GM19372 (cell line): ENCODE data around the gene CCNB2.
"Not testable (repeated sequence)": the region's sequence is repeated elsewhere in the genome, so short reads cannot be mapped to it uniquely, and the experiment has no call there.

Experiments
- ATAC-seq: cut with Tn5 transposase; IDR thresholded peaks from one replicate; pipeline ENCODE4 v1.9.1; 2021; ENCODE audit warnings: mild to moderate bottlenecking, low read depth, moderate library complexity; ENCODE audit not compliant: unreplicated experiment

CCNB2 gene

GRCh38 chr15:59131969-59132562 lies 27.1 kb downstream of the CCNB2 start:
- no peak for ATAC-seq

GRCh38 chr15:59133929-59134427 lies 29.0 kb downstream of the CCNB2 start:
- no peak for ATAC-seq

DNA sequence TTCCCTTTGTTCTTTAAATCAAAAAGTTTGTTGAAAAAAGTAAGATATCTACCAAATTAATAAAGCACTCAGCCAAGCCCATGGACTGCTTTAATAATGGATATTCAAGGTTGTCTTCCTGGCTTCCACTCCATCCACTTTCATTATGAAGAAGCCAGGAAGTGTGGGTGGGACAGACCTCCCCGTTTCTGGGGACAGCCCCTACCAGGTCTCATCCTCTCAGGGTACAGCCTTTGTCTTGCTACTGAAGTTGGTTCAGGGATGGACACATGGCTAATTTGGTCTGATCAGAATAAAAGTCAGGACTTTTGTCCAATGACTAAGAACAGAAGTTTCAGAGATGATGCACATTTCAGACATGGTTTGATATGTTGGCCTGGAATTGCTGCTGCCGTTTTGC lies 32.6 kb downstream of the CCNB2 start:
- no peak for ATAC-seq

GRCh38 chr15:59138243-59138642 lies 33.3 kb downstream of the CCNB2 start:
- no peak for ATAC-seq

DNA sequence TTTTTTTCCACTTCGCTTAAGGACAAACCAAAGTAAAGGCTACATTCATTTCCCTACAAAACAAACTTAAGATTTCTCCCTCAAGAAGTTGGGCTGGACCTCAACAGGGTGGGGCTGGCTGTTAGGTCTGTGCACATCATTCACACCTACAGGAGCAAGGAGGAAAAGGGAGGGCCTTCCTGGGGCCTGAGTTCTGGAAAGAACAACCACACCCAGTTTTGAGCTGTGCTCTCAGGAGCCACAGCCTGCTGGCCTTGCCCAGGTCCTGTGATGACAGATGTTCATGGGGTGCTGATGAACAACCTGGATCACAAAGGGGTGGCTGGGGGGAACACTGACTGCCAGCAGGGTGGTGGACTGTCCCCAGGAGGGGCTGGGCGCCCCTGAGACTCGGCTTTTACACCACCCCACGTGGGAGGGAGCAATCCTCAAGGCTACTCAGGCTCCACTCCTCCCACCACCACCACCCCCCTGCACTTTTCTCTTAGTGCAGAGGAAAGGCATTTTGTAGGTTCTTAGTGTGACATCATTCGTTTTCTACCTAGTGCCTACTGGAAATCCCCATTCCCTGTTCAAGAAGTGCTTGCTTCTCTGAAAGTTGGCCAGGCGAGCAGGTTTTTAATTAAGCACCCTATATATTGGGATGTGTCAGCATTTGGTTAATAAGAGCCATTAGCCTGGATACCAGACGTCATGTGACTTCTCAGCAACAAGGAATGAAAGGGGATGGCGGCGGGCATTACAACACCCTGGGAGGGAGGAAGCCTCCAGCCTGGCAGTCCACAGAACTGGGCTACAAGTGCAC lies 35.7 kb downstream of the CCNB2 start:
- no peak for ATAC-seq

DNA sequence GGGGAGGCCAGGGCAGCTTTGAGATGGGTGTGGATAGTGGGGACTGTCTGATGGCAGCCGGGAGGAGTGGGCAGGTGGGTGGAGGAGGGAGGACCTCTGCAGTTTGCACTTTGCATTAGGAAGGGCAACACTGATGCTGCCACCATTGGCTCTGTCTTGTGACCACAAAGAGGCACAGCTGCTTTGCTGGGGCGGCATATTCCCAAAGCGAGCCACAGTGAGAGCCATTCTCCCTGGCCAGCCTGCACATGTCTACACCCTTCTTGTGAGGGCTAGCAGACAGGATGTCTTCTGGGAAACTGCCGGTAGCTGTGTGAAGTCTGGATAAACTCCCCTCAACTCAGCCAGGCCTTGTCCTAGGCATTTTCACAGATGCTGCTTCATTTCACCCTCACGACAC lies 38.3 kb downstream of the CCNB2 start:
- no peak for ATAC-seq

DNA sequence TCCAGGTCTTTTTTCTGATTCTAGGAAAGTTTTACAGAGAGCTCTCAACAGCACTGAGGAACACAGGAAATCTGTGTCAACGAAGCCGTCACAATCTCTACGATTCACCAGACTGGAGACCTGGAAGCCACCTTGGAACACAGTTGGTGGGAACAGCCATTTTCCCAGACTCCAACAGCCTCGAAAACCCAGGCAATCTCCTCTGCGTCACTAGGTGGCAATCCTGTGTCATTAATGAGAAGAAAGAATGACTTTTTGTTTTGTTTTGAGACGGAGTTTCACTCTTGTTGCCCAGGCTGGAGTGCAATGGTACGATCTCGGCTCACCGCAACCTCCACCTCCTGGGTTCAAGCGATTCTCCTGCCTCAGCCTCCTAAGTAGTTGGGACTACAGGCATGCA lies 39.6 kb downstream of the CCNB2 start:
- ATAC-seq: not testable (repeated sequence)

- ATAC-seq: no peak
These were observed 42.7 kb downstream of the CCNB2 start for GRCh38 chr15:59147666-59148065.

GRCh38 chr15:59148153-59148833 lies 43.3 kb downstream of the CCNB2 start:
- no peak for ATAC-seq

- no peak for ATAC-seq
These were observed 45.2 kb downstream of the CCNB2 start for GRCh38 chr15:59150185-59150584.

DNA sequence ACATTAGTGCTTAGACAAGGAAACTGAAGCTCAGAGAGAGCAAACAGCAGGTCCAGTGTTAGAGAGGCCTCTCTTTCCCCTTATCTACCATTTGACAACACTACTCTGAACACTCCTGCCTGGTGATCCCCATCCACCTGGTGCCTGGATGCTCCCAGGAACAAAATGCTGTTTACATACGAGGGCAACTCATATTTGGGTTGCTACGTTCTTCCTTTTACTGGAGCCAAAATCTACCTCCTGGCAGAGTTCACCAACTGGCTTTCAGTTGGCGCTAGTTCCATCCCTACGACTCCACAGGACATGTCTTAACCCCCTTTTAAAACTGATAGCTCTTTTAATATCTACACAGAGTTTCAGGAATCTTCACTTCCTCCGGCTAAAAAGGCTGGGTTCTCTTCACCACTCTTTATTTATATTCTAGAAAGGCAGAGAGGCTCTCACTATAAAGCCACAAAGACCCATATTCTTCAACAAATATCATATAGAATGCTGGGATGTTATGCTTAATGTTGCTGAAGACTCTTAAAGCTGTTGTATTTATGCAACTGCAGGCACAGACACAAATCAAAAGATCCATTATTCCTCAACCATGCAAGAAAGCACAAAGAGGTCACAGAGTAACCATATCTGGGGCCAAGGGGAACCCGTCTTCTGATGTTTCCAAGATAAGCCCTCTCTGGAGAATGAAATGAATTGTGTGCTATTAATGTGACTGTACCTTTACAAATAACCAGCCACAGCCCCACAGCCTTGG lies 47.9 kb downstream of the CCNB2 start:
- ATAC-seq: no peak

- no peak for ATAC-seq
These were observed 48.5 kb downstream of the CCNB2 start for GRCh38 chr15:59153466-59153865.

GRCh38 chr15:59154243-59154642 lies 49.3 kb downstream of the CCNB2 start:
- no peak for ATAC-seq

DNA sequence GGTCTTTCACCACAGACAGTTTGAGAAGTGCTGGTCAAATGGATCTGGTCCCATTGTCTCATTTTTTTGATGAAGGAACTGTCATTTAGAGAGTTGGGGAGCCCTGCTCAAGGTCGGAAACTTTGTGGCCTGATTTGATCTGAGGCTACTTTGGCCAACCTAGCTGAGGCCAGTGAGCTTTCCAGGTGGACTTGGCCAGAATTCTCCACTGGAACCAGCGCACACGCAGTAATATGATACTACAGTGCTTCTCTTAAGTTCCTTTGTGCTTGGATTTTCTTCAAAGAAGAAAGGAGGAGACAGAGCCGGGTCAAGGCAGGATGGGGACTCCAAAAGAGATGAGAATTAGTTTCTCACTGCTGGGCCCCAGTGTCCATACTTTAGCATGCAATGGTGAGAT lies 50.5 kb downstream of the CCNB2 start:
- ATAC-seq: no peak

- ATAC-seq: no peak
These were observed 52.5 kb downstream of the CCNB2 start for GRCh38 chr15:59157396-59157795.

- no peak for ATAC-seq
These were observed 53.1 kb downstream of the CCNB2 start for GRCh38 chr15:59157840-59158700.

DNA sequence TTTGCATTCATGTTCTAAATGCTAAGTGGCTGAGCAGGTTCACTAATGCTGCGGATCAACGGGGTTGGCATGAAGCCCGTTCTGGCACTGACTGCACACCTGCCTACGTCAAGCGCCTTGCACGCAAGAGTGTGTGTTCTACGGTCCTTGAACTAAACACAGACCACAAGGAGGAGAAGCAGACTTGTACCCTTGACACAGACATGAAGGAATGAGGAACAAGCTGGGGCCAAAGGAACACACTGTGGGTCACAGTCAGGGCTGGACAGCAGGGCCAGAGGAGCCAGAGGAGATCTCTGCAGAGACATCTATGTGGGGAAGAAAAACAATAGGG lies 53.7 kb downstream of the CCNB2 start:
- ATAC-seq: no peak

- ATAC-seq: no peak
These were observed 54.3 kb downstream of the CCNB2 start for GRCh38 chr15:59159210-59159609.

GRCh38 chr15:59160880-59161593 lies 56.1 kb downstream of the CCNB2 start:
- ATAC-seq: no peak
